Measurements from ENCODE around the gene NEK9.

GRCh38 chr14:75126121-75126544 is 715 bp downstream of the NEK9 start:
- TF ChIP-seq, protein P1, sequence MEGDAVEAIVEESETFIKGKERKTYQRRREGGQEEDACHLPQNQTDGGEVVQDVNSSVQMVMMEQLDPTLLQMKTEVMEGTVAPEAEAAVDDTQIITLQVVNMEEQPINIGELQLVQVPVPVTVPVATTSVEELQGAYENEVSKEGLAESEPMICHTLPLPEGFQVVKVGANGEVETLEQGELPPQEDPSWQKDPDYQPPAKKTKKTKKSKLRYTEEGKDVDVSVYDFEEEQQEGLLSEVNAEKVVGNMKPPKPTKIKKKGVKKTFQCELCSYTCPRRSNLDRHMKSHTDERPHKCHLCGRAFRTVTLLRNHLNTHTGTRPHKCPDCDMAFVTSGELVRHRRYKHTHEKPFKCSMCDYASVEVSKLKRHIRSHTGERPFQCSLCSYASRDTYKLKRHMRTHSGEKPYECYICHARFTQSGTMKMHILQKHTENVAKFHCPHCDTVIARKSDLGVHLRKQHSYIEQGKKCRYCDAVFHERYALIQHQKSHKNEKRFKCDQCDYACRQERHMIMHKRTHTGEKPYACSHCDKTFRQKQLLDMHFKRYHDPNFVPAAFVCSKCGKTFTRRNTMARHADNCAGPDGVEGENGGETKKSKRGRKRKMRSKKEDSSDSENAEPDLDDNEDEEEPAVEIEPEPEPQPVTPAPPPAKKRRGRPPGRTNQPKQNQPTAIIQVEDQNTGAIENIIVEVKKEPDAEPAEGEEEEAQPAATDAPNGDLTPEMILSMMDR (IDR thresholded peaks at IDR 0.05; ENCODE audit: low read depth, low read length, missing input control), result no peak
- no peak for TF ChIP-seq RAD21 (IDR thresholded peaks at IDR 0.05)
- no peak for TF ChIP-seq REST (IDR thresholded peaks at IDR 0.05)
- TF ChIP-seq JUND (IDR thresholded peaks at IDR 0.05), result no peak
- TF ChIP-seq, protein P2, sequence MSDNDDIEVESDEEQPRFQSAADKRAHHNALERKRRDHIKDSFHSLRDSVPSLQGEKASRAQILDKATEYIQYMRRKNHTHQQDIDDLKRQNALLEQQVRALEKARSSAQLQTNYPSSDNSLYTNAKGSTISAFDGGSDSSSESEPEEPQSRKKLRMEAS (IDR thresholded peaks at IDR 0.05), result no peak
- TF ChIP-seq NR2F2 (IDR thresholded peaks at IDR 0.05), result no peak
